ENCODE results near the gene XDH. TPM values are rescaled to one million over a fixed set of nuclear protein-coding genes. Genes with fewer than 3 reads are reported as not detected.

Gene XDH
- total RNA-seq, 1 donor from 2014 or later, result 0.41 TPM

DNA sequence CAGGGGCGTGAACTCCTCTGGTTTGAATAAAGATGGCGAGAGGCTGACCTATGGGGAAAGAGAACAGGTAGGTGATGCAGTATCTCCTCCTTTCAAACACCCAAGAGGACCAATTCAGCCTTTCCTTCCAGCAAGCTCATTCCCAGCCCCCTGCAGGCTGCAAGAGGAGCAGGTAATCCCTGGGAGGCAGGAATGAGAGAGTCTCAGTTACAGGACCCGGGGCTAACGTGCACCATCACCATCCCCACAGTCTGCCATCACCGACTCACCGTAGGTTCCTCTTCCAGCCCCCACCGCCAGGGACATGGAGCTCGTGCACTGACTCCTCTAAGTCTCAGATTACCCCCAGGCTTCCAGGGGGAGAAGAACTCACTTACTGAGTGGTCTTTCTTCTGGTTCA is 26.7 kb downstream of the XDH start:
- H3K4me1 ChIP-seq, result no peaks in the 10 kb centered on the region
- H3K4me3 ChIP-seq, result no peak overlapping the region
- no peak overlapping the region for H3K27ac ChIP-seq
- TF ChIP-seq CTCF (IDR thresholded peaks at IDR 0.05), result no peak
- no peak for DNase-seq
- no peaks in the 10 kb centered on the region for H3K27me3 ChIP-seq
- ATAC-seq, result no peak
- intact Hi-C loops (cut with DNase I), result no loop called here
- no peaks in the 10 kb centered on the region for H3K36me3 ChIP-seq
- no peaks in the 10 kb centered on the region for H3K9me3 ChIP-seq

GRCh38 chr2:31386648-31387047 is 27.9 kb downstream of the XDH start:
- ATAC-seq, result no peak
- no peak for TF ChIP-seq CTCF (IDR thresholded peaks at IDR 0.05)
- no peak overlapping the region for H3K4me3 ChIP-seq
- DNase-seq, result no peak
- no peaks in the 10 kb centered on the region for H3K9me3 ChIP-seq
- H3K4me1 ChIP-seq, result no peaks in the 10 kb centered on the region
- intact Hi-C loops (cut with DNase I), result no loop called here
- H3K36me3 ChIP-seq, result no peaks in the 10 kb centered on the region
- H3K27me3 ChIP-seq, result no peaks in the 10 kb centered on the region
- H3K27ac ChIP-seq, result no peak overlapping the region

DNA sequence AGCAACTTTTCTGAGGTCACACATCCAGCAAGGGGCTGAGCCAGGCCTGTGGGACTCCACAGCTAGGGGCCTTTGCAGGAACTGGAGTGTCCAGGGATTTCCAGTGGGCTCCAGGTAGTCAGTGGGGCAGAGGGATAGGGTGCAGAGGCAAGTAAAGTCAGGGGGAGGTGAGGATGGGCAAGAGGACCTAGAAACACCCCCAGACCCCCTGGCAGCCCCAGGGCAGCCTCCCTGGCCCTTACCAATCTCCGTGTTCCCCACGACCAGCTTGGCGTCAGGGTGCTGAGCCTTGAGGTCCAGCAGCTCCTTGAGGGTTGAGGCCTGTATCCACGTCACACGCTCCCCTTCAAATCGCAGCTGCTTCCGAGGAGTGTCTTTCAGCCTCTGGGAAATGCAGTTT is 28.4 kb downstream of the XDH start:
- Histone ChIP-seq H3K4me1 (no peaks in the 10 kb centered on the region), H3K27me3 (no peaks in the 10 kb centered on the region), H3K36me3 (no peaks in the 10 kb centered on the region), H3K27ac (no peak overlapping the region), H3K9me3 (no peaks in the 10 kb centered on the region), H3K4me3 (no peak overlapping the region)
- no peak for TF ChIP-seq CTCF (IDR thresholded peaks at IDR 0.05)
- ATAC-seq (no peak), DNase-seq (no peak)
- intact Hi-C loops (cut with DNase I), result no loop called here

DNA sequence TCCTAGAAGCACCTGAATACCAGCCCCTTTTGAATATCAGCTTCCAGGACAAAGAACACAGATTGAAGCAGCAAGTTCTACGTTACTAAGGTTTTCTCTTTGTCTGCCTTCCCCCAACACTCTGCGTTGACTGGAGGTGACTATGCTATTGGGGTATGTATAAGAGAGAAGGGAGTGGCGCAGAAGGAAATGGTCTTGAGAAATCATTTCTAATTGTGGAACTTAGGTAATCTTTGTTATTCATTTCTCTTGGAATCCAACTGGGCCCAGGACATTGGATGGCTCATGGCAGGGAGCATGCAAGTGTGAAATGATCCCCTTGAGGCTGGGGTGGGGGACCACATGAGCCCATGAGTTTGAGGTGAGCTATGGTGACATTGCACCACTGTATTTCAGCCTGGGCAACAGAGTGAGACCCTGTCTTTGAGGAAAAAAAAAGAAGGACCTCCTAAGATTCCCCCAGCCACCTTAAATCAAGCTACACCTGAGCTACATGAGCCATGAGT is 29.7 kb downstream of the XDH start:
- no peaks in the 10 kb centered on the region for H3K9me3 ChIP-seq
- no peaks in the 10 kb centered on the region for H3K36me3 ChIP-seq
- no peak for TF ChIP-seq CTCF (IDR thresholded peaks at IDR 0.05)
- no peak overlapping the region for H3K4me3 ChIP-seq
- H3K27ac ChIP-seq, result no peak overlapping the region
- intact Hi-C loops (cut with DNase I), result no loop called here
- H3K4me1 ChIP-seq, result no peaks in the 10 kb centered on the region
- ATAC-seq, result peak; percentile 33
- no peaks in the 10 kb centered on the region for H3K27me3 ChIP-seq
- no peak for DNase-seq

GRCh38 chr2:31384351-31384750 is 30.2 kb downstream of the XDH start:
- H3K36me3 ChIP-seq, result no peaks in the 10 kb centered on the region
- H3K4me1 ChIP-seq, result no peaks in the 10 kb centered on the region
- ATAC-seq (no peak), DNase-seq (no peak)
- no peak for TF ChIP-seq CTCF (IDR thresholded peaks at IDR 0.05)
- no peaks in the 10 kb centered on the region for H3K9me3 ChIP-seq
- intact Hi-C loops (cut with DNase I), result no loop called here
- H3K27me3 ChIP-seq, result no peaks in the 10 kb centered on the region
- no peak overlapping the region for H3K27ac ChIP-seq
- H3K4me3 ChIP-seq, result no peak overlapping the region

Data from upper lobe of right lung (tissue), 1 donor.